Kidney (tissue), 14 donors: ENCODE results near the gene FZD2. TPM values are rescaled to one million over a fixed set of nuclear protein-coding genes. Genes with fewer than 3 reads are reported as not detected.

ENCODE experiments used
- DNase-seq, 5 donors: peaks; one replicate each; pipeline ENCODE4 v3.0.0-alpha.2; 2013 to 2020
- FAIRE-seq: peaks from 2 replicates; lab custom pipeline; 2012; peaks lifted over from hg19 to GRCh38; lab: Jason Lieb, UNC
- H3K27ac ChIP-seq, 2 donors: one replicate each; pipeline ENCODE4 v1.7.0; 2013; ENCODE audit warnings: low read depth in 2 of 2, low read length in 2 of 2, inconsistent platforms in 1 of 2
- H3K27me3 ChIP-seq: one replicate; pipeline ENCODE4 v1.7.1; 2013; ENCODE audit warnings: low read length, inconsistent platforms; ENCODE audit not compliant: control insufficient read depth, insufficient read depth
- H3K36me3 ChIP-seq, 3 donors: one replicate each; pipeline versions ENCODE4 v1.7.0 to v1.7.1; 2013; ENCODE audit warnings: low read length in 3 of 3, control low read depth in 1 of 3, inconsistent platforms in 1 of 3; ENCODE audit not compliant: insufficient read depth in 3 of 3, control insufficient read depth in 2 of 3
- H3K4me1 ChIP-seq, 3 donors: one replicate each; pipeline versions ENCODE4 v1.7.0 to v1.7.1; 2013; ENCODE audit warnings: low read length in 3 of 3, inconsistent platforms in 1 of 3, low read depth in 1 of 3; ENCODE audit not compliant: control insufficient read depth in 2 of 3, insufficient read depth in 2 of 3
- H3K4me3 ChIP-seq, 3 donors: one replicate each; pipeline versions ENCODE4 v1.7.0 to v1.8.1; 2013; ENCODE audit warnings: low read length in 3 of 3, control low read depth in 1 of 3, inconsistent platforms in 1 of 3
- H3K9ac ChIP-seq, 3 donors: one replicate each; pipeline versions ENCODE4 v1.7.0 to v1.7.1; 2013; ENCODE audit warnings: low read length in 3 of 3, control low read depth in 1 of 3, inconsistent platforms in 1 of 3
- H3K9me3 ChIP-seq, 3 donors: one replicate each; pipeline versions ENCODE4 v1.7.0 to v1.7.1; 2013; ENCODE audit warnings: low read length in 3 of 3, control low read depth in 1 of 3, inconsistent platforms in 1 of 3; ENCODE audit not compliant: control insufficient read depth in 2 of 3, insufficient read depth in 1 of 3
- intact Hi-C: fragments of 100-400 bp; cut with DNase I; formaldehyde crosslinking; loops from one replicate; pipeline ENCODE4 v1.11.1; 2022
- polyA plus RNA-seq: library from polyadenylated mRNA; stranded (reverse); fragments of 350-450 nt; fragmentation: Illumina TruSeq; extraction: RNeasy Lipid Tissue Mini Kit (QIAGEN cat#74804); gene quantifications from one replicate; pipeline ENCODE4 v1.2.3, GENCODE V29; 2014; ENCODE audit warnings: low read depth, low replicate concordance; ENCODE audit not compliant: insufficient read depth
- total RNA-seq: library from RNA; stranded (reverse); fragmentation: NEBNext Ultra II Directional; extraction: Animal tissue kit (Norgen Biotek cat#: 25700); gene quantifications from one replicate; pipeline ENCODE4 v1.2.1, GENCODE V29; 2021
- TF ChIP-seq, protein P1 (sequence below): IDR thresholded peaks from 3 replicates; pipeline ENCODE4 v1.5.1; 2012; ENCODE audit warnings: mild to moderate bottlenecking, moderate library complexity, borderline replicate concordance; ENCODE audit not compliant: insufficient read depth; ENCODE audit errors: extremely low read depth
- donor health status: control.
- donor health status: control.
- donor health status: control.
- donor health status: control.
- donor health status: control.
- donor health status: DM: yes; HTN: yes; CAD: no.
- donor health status: Normal renal cell carcinoma (clear cell type).

FZD2 gene
- total and polyA plus RNA-seq, 2 donors from 2014 or later: 4.7 to 5.5 TPM

DNA sequence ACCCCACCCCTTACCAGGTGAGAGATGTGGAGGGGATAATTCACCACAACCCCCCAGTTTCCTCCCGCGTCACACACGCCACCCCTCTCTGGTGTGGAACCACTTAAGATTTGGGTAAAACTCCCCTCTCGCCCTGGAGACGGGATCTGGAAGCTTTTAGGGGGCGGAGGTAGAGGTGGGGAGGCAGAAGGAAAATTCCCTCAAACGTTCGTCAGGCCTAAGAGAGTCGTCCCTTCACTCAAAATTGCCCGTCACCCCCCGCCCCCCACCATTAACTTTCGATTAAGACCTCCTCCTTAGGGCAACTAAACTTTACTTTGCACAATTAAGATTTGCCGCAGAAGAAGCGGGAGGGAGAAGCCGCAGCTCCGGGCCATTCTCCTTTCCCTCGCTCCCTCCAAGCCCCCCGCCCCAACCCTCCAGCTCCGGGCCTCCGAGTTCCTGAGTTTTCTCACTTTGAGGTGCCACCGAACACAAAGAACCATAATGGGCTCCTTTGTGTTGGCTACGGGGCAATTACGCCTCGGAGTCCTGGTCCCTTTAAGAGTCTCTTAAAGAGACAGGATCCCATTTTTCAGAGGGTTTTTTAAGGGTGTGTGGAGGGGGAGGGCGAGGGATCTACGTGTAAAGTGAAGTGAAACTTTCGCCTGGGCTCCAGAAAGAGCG is 985 bp upstream of the FZD2 start:
- no peaks in the 10 kb centered on the region for H3K36me3 ChIP-seq
- intact Hi-C loops: no loop called here
- DNase-seq (peak in 4 of 5 donors; percentile 72 to 92 (median 85)), FAIRE-seq (no peak)
- peaks cover 0 to 7% (median 0%) of the 10 kb centered on the region in 3 donors for H3K4me1 ChIP-seq
- H3K9ac ChIP-seq: peak overlapping the region; percentile 60 to 73 (median 68)
- no peak overlapping the region for H3K27ac ChIP-seq
- TF ChIP-seq, protein P1, sequence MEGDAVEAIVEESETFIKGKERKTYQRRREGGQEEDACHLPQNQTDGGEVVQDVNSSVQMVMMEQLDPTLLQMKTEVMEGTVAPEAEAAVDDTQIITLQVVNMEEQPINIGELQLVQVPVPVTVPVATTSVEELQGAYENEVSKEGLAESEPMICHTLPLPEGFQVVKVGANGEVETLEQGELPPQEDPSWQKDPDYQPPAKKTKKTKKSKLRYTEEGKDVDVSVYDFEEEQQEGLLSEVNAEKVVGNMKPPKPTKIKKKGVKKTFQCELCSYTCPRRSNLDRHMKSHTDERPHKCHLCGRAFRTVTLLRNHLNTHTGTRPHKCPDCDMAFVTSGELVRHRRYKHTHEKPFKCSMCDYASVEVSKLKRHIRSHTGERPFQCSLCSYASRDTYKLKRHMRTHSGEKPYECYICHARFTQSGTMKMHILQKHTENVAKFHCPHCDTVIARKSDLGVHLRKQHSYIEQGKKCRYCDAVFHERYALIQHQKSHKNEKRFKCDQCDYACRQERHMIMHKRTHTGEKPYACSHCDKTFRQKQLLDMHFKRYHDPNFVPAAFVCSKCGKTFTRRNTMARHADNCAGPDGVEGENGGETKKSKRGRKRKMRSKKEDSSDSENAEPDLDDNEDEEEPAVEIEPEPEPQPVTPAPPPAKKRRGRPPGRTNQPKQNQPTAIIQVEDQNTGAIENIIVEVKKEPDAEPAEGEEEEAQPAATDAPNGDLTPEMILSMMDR: no peak
- H3K9me3 ChIP-seq: no peaks in the 10 kb centered on the region
- no peaks in the 10 kb centered on the region for H3K27me3 ChIP-seq
- H3K4me3 ChIP-seq: peak overlapping the region; percentile 68 to 80 (median 77)

DNA sequence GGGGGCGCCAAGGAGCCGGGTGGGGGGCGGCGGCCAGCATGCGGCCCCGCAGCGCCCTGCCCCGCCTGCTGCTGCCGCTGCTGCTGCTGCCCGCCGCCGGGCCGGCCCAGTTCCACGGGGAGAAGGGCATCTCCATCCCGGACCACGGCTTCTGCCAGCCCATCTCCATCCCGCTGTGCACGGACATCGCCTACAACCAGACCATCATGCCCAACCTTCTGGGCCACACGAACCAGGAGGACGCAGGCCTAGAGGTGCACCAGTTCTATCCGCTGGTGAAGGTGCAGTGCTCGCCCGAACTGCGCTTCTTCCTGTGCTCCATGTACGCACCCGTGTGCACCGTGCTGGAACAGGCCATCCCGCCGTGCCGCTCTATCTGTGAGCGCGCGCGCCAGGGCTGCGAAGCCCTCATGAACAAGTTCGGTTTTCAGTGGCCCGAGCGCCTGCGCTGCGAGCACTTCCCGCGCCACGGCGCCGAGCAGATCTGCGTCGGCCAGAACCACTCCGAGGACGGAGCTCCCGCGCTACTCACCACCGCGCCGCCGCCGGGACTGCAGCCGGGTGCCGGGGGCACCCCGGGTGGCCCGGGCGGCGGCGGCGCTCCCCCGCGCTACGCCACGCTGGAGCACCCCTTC is 484 bp downstream of the FZD2 start:
- peak overlapping the region in 1 of 3 donors; percentile 86 for H3K9ac ChIP-seq

DNA sequence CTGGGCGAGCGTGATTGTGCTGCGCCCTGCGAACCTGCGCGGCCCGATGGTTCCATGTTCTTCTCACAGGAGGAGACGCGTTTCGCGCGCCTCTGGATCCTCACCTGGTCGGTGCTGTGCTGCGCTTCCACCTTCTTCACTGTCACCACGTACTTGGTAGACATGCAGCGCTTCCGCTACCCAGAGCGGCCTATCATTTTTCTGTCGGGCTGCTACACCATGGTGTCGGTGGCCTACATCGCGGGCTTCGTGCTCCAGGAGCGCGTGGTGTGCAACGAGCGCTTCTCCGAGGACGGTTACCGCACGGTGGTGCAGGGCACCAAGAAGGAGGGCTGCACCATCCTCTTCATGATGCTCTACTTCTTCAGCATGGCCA is 1.0 kb downstream of the FZD2 start:
- peak overlapping the region in 1 of 3 donors; percentile 86 for H3K4me3 ChIP-seq
- FAIRE-seq: no peak

More for the DNA sequence above, 484 bp downstream of the FZD2 start:
- Histone ChIP-seq H3K27me3 (no peaks in the 10 kb centered on the region), H3K27ac (no peak overlapping the region), H3K4me3 (peak overlapping the region; percentile 46 to 86 (median 55)), H3K9me3 (no peaks in the 10 kb centered on the region), H3K36me3 (no peaks in the 10 kb centered on the region), H3K4me1 (peaks cover 0 to 7% (median 0%) of the 10 kb centered on the region in 3 donors)
- intact Hi-C loops: no loop called here
- TF ChIP-seq, protein P1: no peak
- FAIRE-seq (no peak), DNase-seq (peak; percentile 68 to 83 (median 81))

More for the DNA sequence above, 1.0 kb downstream of the FZD2 start:
- H3K27ac ChIP-seq: no peak overlapping the region
- H3K9me3 ChIP-seq: no peaks in the 10 kb centered on the region
- H3K27me3 ChIP-seq: no peaks in the 10 kb centered on the region
- peaks cover 0 to 7% (median 0%) of the 10 kb centered on the region in 3 donors for H3K4me1 ChIP-seq
- DNase-seq: peak in 1 of 5 donors; percentile 21
- TF ChIP-seq, protein P1: no peak
- H3K36me3 ChIP-seq: no peaks in the 10 kb centered on the region
- intact Hi-C loops: no loop called here
- H3K9ac ChIP-seq: peak overlapping the region in 1 of 3 donors; percentile 31
